22Rv1 (cell line): ENCODE measurements around the gene BCL10.

Source experiments
- CTCF ChIP-seq: fragments of 450-650 bp; IDR thresholded peaks from 2 replicates; pipeline ENCODE4 v1.5.1; 2017; ENCODE audit warnings: mild to moderate bottlenecking
- ZFX ChIP-seq: fragments of 450-650 bp; IDR thresholded peaks from 2 replicates; pipeline ENCODE4 v1.6.1; 2017; ENCODE audit warnings: antibody characterized with exemption, borderline replicate concordance

- TF ChIP-seq CTCF (no peak), ZFX (no peak)
These were observed 3.0 kb downstream of the BCL10 start for GRCh38 chr1:85273397-85273796.
